ENCODE measurements around the gene RMDN3.

RMDN3 gene, protein sequence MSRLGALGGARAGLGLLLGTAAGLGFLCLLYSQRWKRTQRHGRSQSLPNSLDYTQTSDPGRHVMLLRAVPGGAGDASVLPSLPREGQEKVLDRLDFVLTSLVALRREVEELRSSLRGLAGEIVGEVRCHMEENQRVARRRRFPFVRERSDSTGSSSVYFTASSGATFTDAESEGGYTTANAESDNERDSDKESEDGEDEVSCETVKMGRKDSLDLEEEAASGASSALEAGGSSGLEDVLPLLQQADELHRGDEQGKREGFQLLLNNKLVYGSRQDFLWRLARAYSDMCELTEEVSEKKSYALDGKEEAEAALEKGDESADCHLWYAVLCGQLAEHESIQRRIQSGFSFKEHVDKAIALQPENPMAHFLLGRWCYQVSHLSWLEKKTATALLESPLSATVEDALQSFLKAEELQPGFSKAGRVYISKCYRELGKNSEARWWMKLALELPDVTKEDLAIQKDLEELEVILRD

DNA sequence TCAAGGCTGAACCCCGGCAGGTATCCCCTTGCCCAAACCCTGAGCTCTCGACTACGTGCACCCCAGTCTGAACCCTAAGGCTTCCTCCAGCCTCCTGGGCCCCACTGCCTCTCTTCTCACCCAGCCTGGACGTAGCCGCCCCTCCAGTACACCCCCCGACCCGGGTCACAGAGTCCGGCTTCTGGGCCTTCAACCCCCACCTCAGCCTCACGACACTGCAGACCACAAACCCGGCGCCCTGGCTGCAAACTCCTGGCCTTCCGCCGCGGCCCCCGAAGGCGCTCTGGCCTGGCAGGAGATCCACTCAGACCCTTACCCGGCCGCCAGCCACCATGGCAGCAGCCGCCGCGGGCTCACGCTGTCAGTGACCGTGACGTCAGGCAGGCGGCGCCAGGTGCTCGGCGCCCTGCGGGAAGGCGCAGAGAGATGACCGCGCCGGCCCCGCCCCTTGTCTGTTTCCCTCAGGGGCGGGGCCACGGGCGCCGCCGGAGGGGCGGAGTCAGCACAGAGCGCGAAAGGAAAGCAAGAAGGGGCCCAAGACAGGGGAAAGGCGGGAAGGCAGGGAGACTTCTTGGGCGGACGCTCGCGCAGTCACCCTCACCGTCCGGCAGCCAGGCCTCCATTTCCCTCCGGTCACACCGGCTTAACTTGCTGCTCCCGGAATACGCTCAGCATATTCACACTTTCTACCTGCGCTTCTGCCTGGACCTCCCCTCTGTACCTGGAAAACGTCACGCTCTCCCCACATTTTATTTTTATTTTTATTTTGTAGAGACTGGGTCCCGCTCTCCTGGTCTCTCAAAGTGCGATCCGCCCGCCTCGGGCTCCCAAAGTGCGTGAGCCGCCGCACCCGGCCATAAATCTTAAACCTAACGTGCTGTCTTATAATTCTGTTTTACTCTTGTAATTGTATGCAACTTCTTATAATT is at the start of gene RMDN3:
Gene RMDN3 (minus strand): TSS at position 372 of the 929 bp plus-strand sequence. CDS start 471 bp downstream, outside the sequence.
- DNase-seq: peak; percentile 94

- no peak for DNase-seq
Observed at GRCh38 chr15:40803688-40804087, 48.6 kb upstream of the RMDN3 start.

DNA sequence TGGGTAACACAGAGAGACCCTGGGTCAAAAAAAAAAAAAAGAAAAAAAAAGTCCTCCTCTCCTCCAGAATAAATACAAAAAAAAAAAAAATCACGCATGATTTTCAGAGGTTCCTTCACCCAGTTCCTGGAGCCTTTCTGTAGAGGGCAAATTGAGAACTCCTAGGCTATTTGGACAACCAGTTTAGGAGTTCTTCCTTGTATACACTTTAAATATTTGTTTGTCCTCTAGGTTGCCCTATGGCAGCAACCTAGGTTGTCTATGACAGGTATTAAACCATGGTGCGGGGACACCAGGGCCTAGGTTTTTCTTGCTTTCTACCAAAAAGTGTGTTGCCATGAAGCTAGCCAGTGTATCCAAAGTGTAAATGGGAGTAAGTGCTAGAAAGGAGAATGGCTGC is 48.0 kb upstream of the RMDN3 start:
- DNase-seq: no peak

DNA sequence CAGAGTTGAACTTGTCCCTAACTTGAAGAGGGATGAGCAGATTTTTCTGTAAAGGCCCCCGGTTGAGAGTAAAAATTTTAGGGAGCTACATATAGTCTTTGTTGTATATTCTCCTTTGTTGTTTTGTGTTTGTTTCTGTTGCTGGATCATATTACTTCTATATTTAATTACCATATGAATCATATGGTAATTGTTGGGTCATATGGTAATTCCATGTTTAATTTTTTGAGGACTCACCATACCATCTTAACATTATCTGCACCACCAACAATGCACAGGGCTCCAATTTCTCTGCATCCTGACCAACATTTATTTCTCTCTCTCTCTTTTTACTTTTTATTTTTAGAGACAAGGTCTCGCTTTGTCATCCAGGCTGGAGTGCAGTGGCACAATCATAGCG is 44.5 kb upstream of the RMDN3 start:
- DNase-seq: no peak

GRCh38 chr15:40796512-40796911 is 41.5 kb upstream of the RMDN3 start:
- DNase-seq: no peak

DNA sequence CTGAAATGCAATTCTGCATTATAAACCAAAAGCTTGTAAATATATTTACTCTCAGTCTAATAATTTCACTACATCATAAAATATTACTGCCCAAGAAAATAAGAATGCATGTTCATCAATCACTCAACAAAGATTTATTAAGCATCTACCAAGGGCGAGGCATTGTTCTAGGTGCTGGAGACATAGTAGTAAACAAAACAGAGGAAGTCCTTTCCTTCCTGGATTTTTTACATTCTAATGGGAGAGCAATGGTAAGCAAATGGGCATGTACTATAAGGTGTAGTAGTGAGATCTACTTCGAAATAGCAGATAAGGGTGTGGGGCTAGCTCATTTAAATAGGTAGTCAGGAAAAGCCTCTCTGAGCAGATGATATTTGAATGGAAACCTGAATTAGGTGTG is 41.0 kb upstream of the RMDN3 start:
- DNase-seq: no peak

GRCh38 chr15:40793216-40793989 is 38.3 kb upstream of the RMDN3 start:
- no peak for DNase-seq

GRCh38 chr15:40792394-40792793 is 37.3 kb upstream of the RMDN3 start:
- no peak for DNase-seq

DNA sequence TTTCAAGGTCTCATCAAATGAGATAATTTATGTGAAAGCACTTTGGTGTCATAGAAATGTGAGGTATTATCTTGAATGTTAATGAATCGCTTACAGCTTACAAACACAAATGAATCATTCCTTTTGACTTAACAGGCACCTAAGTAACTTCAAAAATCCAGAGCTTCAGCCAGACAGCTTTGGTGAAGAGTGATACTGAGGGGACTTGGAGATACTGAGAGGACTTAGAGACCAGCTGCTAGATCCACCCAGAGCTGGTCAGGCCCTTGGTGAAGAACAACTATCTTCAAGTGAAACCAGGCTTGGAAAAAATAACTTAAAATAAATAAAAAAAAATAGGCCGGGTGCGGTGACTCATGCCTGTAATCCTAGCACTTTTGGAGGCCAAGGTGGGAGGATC is 35.7 kb upstream of the RMDN3 start:
- no peak for DNase-seq

DNA sequence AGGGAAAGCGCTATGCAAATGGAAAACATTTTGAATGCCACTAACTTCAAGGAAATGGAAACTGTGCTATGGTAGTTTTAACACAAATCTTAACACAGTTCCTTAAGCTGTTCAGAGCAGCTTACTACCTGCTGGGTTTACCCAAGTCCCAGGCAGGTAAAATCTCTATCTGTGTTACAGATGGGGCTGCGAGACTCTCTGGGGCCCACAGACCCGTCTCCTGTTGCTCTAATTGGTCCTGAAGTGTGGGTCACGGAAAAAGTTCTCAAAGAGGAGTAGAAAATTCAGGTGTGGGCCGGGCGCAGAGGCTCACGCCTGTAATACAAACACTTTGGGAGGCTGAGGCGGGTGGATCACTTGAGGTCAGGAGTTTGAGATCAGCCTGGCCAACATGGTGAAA is 34.9 kb upstream of the RMDN3 start:
- DNase-seq: no peak

GRCh38 chr15:40789119-40789518 is 34.1 kb upstream of the RMDN3 start:
- no peak for DNase-seq

GRCh38 chr15:40787991-40788390 is 32.9 kb upstream of the RMDN3 start:
- no peak for DNase-seq

GRCh38 chr15:40787344-40787841 is 32.3 kb upstream of the RMDN3 start:
- peak; percentile 52 for DNase-seq

DNA sequence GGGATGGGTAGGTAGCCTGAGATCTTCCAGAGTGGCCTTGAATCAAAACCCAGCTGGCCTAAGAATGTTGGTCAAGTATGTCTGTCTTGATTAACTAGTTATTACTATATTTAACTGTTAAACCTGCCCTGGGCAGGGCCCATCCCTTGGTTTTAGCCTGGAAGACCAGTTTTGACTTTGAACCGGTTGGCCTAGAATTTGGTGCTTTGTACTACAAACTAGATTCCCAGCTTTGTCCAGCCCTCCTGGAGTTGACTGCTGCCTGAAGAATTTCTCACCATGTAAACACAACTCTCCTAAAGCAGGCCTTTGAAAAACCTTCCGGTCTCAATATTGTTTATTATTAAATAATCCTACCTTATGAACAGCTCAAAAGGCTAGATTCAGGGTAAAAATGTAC is 30.8 kb upstream of the RMDN3 start:
- no peak for DNase-seq

DNA sequence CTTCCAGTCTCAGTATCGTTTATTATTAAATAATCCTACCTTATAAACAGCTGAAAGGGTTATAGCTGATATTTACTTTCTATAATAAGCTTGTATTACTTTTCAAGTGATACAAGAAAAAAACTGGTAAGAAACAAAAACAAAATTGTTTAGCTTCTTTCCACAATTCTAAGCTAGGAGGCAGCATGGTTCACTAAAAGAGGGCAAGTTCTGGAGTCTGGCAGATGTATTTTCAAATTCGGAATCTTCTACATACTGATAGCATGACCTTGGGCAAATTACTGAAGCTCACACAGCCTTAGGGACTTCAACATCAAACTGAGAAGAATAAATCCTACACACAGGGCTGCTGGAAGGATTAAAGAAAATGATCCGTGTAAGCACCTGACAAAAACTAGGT is 30.1 kb upstream of the RMDN3 start:
- no peak for DNase-seq

- peak; percentile 83 for DNase-seq
Observed at GRCh38 chr15:40782609-40783227, 27.7 kb upstream of the RMDN3 start.

DNA sequence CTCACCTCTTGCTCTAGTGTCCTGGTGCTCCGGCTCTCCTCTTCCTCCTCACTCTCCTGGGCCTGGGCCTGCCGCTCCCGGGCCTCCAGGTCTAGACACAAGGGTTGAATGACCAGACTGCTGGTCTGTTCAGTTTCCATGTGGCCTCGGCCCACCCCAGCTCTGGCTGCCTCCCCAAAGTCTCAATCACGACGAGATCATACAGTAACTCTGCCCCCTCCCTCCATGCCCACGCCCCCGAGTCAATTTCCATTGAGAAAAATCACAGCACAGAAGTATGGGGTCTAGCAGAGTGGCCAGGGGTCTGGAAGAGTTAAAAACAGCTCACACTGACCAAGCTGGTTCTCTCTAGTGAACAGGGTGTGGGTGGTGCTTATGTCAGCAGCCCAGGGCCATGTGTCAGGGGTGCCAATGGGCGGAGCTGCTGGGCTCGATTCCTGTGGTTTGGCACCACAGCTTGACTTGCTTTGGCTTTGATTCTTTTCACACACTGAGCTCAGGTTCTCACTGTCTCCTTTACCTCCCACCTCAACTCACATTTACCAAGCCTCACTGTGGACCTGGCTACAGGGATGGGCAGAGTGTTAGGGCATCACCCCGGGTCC is 21.6 kb upstream of the RMDN3 start:
- DNase-seq: peak; percentile 66

DNA sequence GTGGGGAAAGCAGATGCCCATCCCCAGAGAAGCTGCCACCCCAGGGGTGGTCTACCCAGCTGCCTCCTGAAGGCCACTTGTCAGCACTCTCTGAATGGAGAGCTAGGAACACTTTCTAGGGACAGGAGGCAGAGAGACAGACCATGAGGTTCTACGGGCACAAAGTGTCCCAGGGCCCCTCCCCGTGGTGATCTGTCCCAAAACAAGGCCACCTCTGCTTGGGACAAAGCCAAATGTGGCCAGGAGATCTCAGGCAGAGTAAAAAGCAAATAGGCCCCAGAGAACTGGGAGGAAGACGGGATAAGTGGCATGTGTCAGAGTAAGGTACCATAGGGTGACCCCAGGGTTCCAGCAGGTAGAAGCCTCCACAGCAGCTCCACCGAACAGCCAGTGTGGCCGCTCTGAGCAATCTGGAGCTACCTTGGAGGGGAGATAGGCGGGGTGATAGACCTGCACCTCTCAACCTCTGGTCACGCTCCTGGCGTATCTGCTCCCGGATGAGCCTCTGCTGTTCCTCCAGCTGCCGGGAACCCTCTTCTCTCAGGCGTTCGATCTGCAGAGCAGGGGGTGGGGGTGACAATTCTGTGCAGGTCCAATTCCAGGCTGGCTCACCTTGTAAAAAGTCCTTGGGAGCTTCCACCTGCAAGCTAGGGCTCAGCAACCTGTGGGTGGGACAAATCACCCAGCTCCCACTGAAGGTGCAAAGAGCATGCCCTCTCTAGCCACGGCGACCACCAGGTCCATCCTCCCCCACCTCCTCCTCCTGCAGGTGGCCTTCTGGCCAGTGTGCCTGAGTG is 20.9 kb upstream of the RMDN3 start:
- DNase-seq: no peak

DNA sequence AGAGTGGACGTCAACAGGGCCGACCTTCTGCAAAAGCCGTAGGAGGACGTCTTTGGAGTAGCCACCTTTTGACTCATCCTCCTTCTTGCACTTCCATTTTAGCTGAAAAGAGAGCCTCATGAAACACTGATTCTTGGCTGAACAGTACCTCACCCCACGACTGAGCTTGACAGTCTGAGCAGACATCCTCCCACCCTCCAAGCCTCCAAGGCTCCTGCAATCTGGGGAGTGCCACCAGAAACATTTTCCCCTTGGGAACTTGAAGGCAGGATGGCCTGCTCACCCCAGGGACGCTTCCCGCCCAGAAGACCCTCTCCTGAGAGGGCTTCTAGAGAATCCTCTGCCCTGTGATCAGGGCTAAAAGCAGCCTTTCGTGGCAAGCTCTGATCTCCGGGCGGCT is 20.0 kb upstream of the RMDN3 start:
- DNase-seq: no peak

DNA sequence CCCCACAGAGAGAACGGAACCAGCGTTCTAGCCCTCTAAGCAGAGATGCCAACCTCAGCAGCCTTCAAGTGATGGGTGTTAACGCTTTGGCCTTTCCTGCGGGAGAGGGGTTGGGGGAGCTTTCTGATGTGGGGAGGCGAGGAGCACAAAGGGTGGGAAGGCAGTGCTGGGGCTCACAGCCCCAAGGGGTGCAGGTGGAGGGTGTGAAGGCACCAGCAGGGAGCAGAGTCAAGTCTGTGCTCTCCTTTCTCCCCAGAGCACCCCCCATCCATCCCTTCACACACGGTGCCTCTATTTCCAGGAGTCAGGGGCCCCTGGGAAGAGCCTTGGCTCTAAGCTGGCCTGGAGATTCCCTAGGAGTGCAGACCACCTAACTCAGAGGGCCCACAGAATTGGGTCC is 18.8 kb upstream of the RMDN3 start:
- no peak for DNase-seq

GRCh38 chr15:40773496-40773895 is 18.4 kb upstream of the RMDN3 start:
- DNase-seq: no peak
